ENCODE measurements around the gene TUBB1. TPM values are rescaled to one million over a fixed set of nuclear protein-coding genes. Genes with fewer than 3 reads are reported as not detected.
A peak's percentile ranks its signal among the peaks of the same experiment; 100 is the strongest.
"Not testable (repeated sequence)": the region's sequence is repeated elsewhere in the genome, so short reads cannot be mapped to it uniquely, and the experiment has no call there.

Gene TUBB1
- total and polyA plus RNA-seq, 7 experiments from 2014 or later = 0.14 to 9.5 (median 0.60) TPM; not detected in 3

GRCh38 chr20:59040667-59041066 is 21.4 kb downstream of the TUBB1 start:
- H3K4me3 ChIP-seq (ENCODE audit: low read length) = no peak overlapping the region
- intact Hi-C loops (cut with micrococcal nuclease) = loop anchor here (5.0 kb wide), 3 partner anchors 182 to 1408 kb away; partner anchors contain the start of gene RAB22A (in 1 of the 2)
- no peaks in the 10 kb centered on the region for H3K27me3 ChIP-seq (ENCODE audit: control insufficient read depth in 2 of 2, insufficient read depth in 2 of 2, low read length in 2 of 2)
- peaks cover 40 to 61% (median 58%) of the 10 kb centered on the region in 7 donors for H3K4me1 Mint-ChIP-seq
- peaks cover 13 to 27% (median 18%) of the 10 kb centered on the region in 3 experiments for H3K36me3 ChIP-seq (ENCODE audit: control insufficient read depth in 2 of 3, insufficient read depth in 3 of 3, low read length in 3 of 3)
- peak overlapping the region; percentile 16 to 90 (median 58) for H3K27ac Mint-ChIP-seq
- peaks cover 11 to 37% (median 15%) of the 10 kb centered on the region in 5 donors for H3K36me3 Mint-ChIP-seq
- ChIA-PET CTCF (no interaction called here), POLR2A (interaction anchor here (0.7 to 4.3 kb wide), 4 partner anchors 8 to 151 kb away, joined by 3 to 58 read pairs (median 4); partner anchors contain the start of gene ATP5F1E)
- H3K9me3 ChIP-seq (ENCODE audit: control insufficient read depth in 2 of 3, low read length in 3 of 3) = no peaks in the 10 kb centered on the region
- H3K27ac ChIP-seq (ENCODE audit: low read depth, low read length) = no peak overlapping the region
- H3K4me1 ChIP-seq (ENCODE audit: control insufficient read depth in 2 of 2, insufficient read depth in 2 of 2, low read length in 2 of 2) = peaks cover 30 to 32% of the 10 kb centered on the region in 2 donors
- H3K4me3 Mint-ChIP-seq = peak overlapping the region; percentile 81 to 96 (median 90)
- ATAC-seq = no peak
- no peak for DNase-seq
- no peaks in the 10 kb centered on the region for H3K27me3 Mint-ChIP-seq
- H3K9me3 Mint-ChIP-seq = no peaks in the 10 kb centered on the region

- Histone ChIP-seq H3K4me1 (ENCODE audit: control insufficient read depth in 2 of 2, insufficient read depth in 2 of 2, low read length in 2 of 2) (peaks cover 30 to 32% of the 10 kb centered on the region in 2 donors), H3K4me3 (ENCODE audit: low read length) (peak overlapping the region; percentile 76), H3K36me3 (ENCODE audit: control insufficient read depth in 2 of 3, insufficient read depth in 3 of 3, low read length in 3 of 3) (peaks cover 7 to 19% (median 14%) of the 10 kb centered on the region in 3 experiments), H3K27ac (ENCODE audit: low read depth, low read length) (peak overlapping the region; percentile 93)
- Mint-ChIP-seq H3K4me3 (peak overlapping the region; percentile 81 to 96 (median 90)), H3K4me1 (peaks cover 40 to 59% (median 58%) of the 10 kb centered on the region in 7 donors), H3K36me3 (peaks cover 10 to 30% (median 12%) of the 10 kb centered on the region in 5 donors), H3K27ac (peak overlapping the region in 8 of 9 donors; percentile 16 to 90 (median 58))
- DNase-seq; CTCF ChIA-PET; H3K27me3 ChIP-seq (ENCODE audit: control insufficient read depth in 2 of 2, insufficient read depth in 2 of 2, low read length in 2 of 2); H3K27me3 Mint-ChIP-seq; H3K9me3 Mint-ChIP-seq; ATAC-seq; H3K9me3 ChIP-seq (ENCODE audit: control insufficient read depth in 2 of 3, low read length in 3 of 3): not testable (repeated sequence)
- POLR2A ChIA-PET = interaction anchor here (0.6 to 4.3 kb wide), 5 partner anchors 9 to 150 kb away, joined by 3 to 58 read pairs (median 4); partner anchors contain the start of gene ATP5F1E
- intact Hi-C loops (cut with micrococcal nuclease) = loop anchor here (5.0 kb wide), 3 partner anchors 181 to 1409 kb away; partner anchors contain the start of gene RAB22A (in 1 of the 2)
These were observed 22.3 kb downstream of the TUBB1 start for GRCh38 chr20:59041487-59041886.

- Histone ChIP-seq H3K27ac (ENCODE audit: low read depth, low read length) (peak within 1 kb of the TSS; percentile 93), H3K9me3 (ENCODE audit: control insufficient read depth in 2 of 3, low read length in 3 of 3) (no peaks in the 10 kb centered on the region), H3K27me3 (ENCODE audit: control insufficient read depth in 2 of 2, insufficient read depth in 2 of 2, low read length in 2 of 2) (no peaks in the 10 kb centered on the region), H3K4me3 (ENCODE audit: low read length) (peak within 1 kb of the TSS; percentile 76), H3K4me1 (ENCODE audit: control insufficient read depth in 2 of 2, insufficient read depth in 2 of 2, low read length in 2 of 2) (peaks cover 30 to 32% of the 10 kb centered on the region in 2 donors), H3K36me3 (ENCODE audit: control insufficient read depth in 2 of 3, insufficient read depth in 3 of 3, low read length in 3 of 3) (peaks cover 7 to 11% (median 10%) of the 10 kb centered on the region in 3 experiments)
- CTCF ChIA-PET = interaction anchor here (1.0 kb wide), 1 partner anchor 18 kb away, joined by 3 read pairs; no protein-coding TSS in a partner anchor
- ATAC-seq (peak; percentile 39), DNase-seq (peak in 5 of 9 donors; percentile 12 to 59 (median 16))
- H3K36me3 Mint-ChIP-seq = peaks cover 3 to 23% (median 6%) of the 10 kb centered on the region in 5 donors
- POLR2A ChIA-PET = interaction anchor here (0.6 to 4.3 kb wide), 9 partner anchors 8 to 156 kb away, joined by 3 to 58 read pairs (median 4); partner anchors contain the start of gene ATP5F1E
- H3K4me1 Mint-ChIP-seq = peaks cover 33 to 52% (median 50%) of the 10 kb centered on the region in 7 donors
- intact Hi-C loops (cut with micrococcal nuclease) = loop anchor here (1.0 to 5.0 kb wide), 11 partner anchors 10 to 1410 kb away; partner anchors contain the start of genes ATP5F1E (in 2 of the 2), NELFCD (in 2 of the 2), CTSZ (in 1 of the 2) and RAB22A (in 1 of the 2)
- H3K9me3 Mint-ChIP-seq = no peaks in the 10 kb centered on the region
- peak within 1 kb of the TSS; percentile 81 to 96 (median 90) for H3K4me3 Mint-ChIP-seq
- peak within 1 kb of the TSS; percentile 76 to 96 (median 91) for H3K27ac Mint-ChIP-seq
- H3K27me3 Mint-ChIP-seq = no peaks in the 10 kb centered on the region
These were observed 23.0 kb downstream of the TUBB1 start, which contains the start of gene PRELID3B for GRCh38 chr20:59042151-59042795. Gene PRELID3B, minus strand, starts transcription at chr20:59042786. Its CDS starts 56 bp downstream, at chr20:59042730.

- H3K27ac Mint-ChIP-seq = peak overlapping the region; percentile 76 to 96 (median 91)
- H3K36me3 Mint-ChIP-seq = peaks cover 3 to 16% (median 6%) of the 10 kb centered on the region in 5 donors
- peaks cover 3 to 5% (median 4%) of the 10 kb centered on the region in 3 experiments for H3K36me3 ChIP-seq (ENCODE audit: control insufficient read depth in 2 of 3, insufficient read depth in 3 of 3, low read length in 3 of 3)
- peaks cover 30 to 32% of the 10 kb centered on the region in 2 donors for H3K4me1 ChIP-seq (ENCODE audit: control insufficient read depth in 2 of 2, insufficient read depth in 2 of 2, low read length in 2 of 2)
- no peaks in the 10 kb centered on the region for H3K9me3 ChIP-seq (ENCODE audit: control insufficient read depth in 2 of 3, low read length in 3 of 3)
- ATAC-seq (peak; percentile 98), DNase-seq (peak; percentile 90 to 98 (median 94))
- H3K27me3 ChIP-seq (ENCODE audit: control insufficient read depth in 2 of 2, insufficient read depth in 2 of 2, low read length in 2 of 2) = no peaks in the 10 kb centered on the region
- peak overlapping the region; percentile 76 for H3K4me3 ChIP-seq (ENCODE audit: low read length)
- POLR2A ChIA-PET = interaction anchor here (0.9 to 4.3 kb wide), 10 partner anchors 8 to 392 kb away, joined by 3 to 58 read pairs (median 3); partner anchors contain the start of genes ATP5F1E and STX16
- peak overlapping the region; percentile 81 to 96 (median 90) for H3K4me3 Mint-ChIP-seq
- H3K4me1 Mint-ChIP-seq = peaks cover 35 to 54% (median 50%) of the 10 kb centered on the region in 7 donors
- CTCF ChIA-PET = interaction anchor here (0.5 to 1.1 kb wide), 4 partner anchors 17 to 361 kb away, joined by 3 read pairs; no protein-coding TSS in a partner anchor
- intact Hi-C loops (cut with micrococcal nuclease) = loop anchor here (1.0 to 5.0 kb wide), 11 partner anchors 11 to 1411 kb away; partner anchors contain the start of genes ATP5F1E (in 2 of the 2), NELFCD (in 2 of the 2), CTSZ (in 1 of the 2) and RAB22A (in 1 of the 2)
- no peaks in the 10 kb centered on the region for H3K9me3 Mint-ChIP-seq
- peak overlapping the region; percentile 93 for H3K27ac ChIP-seq (ENCODE audit: low read depth, low read length)
- no peaks in the 10 kb centered on the region for H3K27me3 Mint-ChIP-seq
These were observed 23.8 kb downstream of the TUBB1 start for GRCh38 chr20:59042796-59043631.

- peaks cover 35 to 55% (median 48%) of the 10 kb centered on the region in 7 donors for H3K4me1 Mint-ChIP-seq
- H3K27ac Mint-ChIP-seq = peak overlapping the region; percentile 47 to 95 (median 90)
- H3K36me3 Mint-ChIP-seq = peaks cover 3 to 14% (median 6%) of the 10 kb centered on the region in 5 donors
- peak in 1 of 9 donors; percentile 2 for DNase-seq
- no peak for ATAC-seq
- no peaks in the 10 kb centered on the region for H3K27me3 Mint-ChIP-seq
- no peaks in the 10 kb centered on the region for H3K36me3 ChIP-seq (ENCODE audit: control insufficient read depth in 2 of 3, insufficient read depth in 3 of 3, low read length in 3 of 3)
- H3K9me3 Mint-ChIP-seq = no peaks in the 10 kb centered on the region
- intact Hi-C loops (cut with micrococcal nuclease) = loop anchor here (2.0 to 5.0 kb wide), 7 partner anchors 37 to 1411 kb away; partner anchors contain the start of genes CTSZ (in 1 of the 2) and RAB22A (in 1 of the 2)
- H3K4me3 Mint-ChIP-seq = peak overlapping the region; percentile 75 to 92 (median 88)
- H3K27ac ChIP-seq (ENCODE audit: low read depth, low read length) = peak overlapping the region; percentile 93
- ChIA-PET POLR2A (interaction anchor here (0.7 to 4.3 kb wide), 8 partner anchors 11 to 393 kb away, joined by 3 to 58 read pairs (median 4); partner anchors contain the start of genes ATP5F1E and STX16), CTCF (interaction anchor here (0.5 to 1.1 kb wide), 3 partner anchors 46 to 360 kb away, joined by 3 read pairs; no protein-coding TSS in a partner anchor)
- peaks cover 30 to 32% of the 10 kb centered on the region in 2 donors for H3K4me1 ChIP-seq (ENCODE audit: control insufficient read depth in 2 of 2, insufficient read depth in 2 of 2, low read length in 2 of 2)
- H3K27me3 ChIP-seq (ENCODE audit: control insufficient read depth in 2 of 2, insufficient read depth in 2 of 2, low read length in 2 of 2) = no peaks in the 10 kb centered on the region
- H3K4me3 ChIP-seq (ENCODE audit: low read length) = no peak overlapping the region
- no peaks in the 10 kb centered on the region for H3K9me3 ChIP-seq (ENCODE audit: control insufficient read depth in 2 of 3, low read length in 3 of 3)
These were observed 24.5 kb downstream of the TUBB1 start for GRCh38 chr20:59043698-59044097.
